Eye (tissue), 1 donor: ENCODE results near the gene CS.
A peak's percentile ranks its signal among the peaks of the same experiment; 100 is the strongest.
"Not testable (repeated sequence)": the region's sequence is repeated elsewhere in the genome, so short reads cannot be mapped to it uniquely, and the experiment has no call there.

Experiments
- DNase-seq: peaks from one replicate; pipeline ENCODE4 v3.0.0-alpha.2; 2015

The CS gene

GRCh38 chr12:56317675-56318074 lies 17.5 kb upstream of the CS start:
- no peak for DNase-seq

GRCh38 chr12:56315622-56316473 lies 15.7 kb upstream of the CS start, which contains the start of gene CNPY2:
TSS of gene CNPY2 (minus strand) at chr12:56315988. CDS start at chr12:56315217, 771 bp downstream.
- peak; percentile 98 for DNase-seq

- DNase-seq, result no peak
These were observed 15.1 kb upstream of the CS start for GRCh38 chr12:56315249-56315621.

GRCh38 chr12:56311003-56311402 lies 10.9 kb upstream of the CS start:
- no peak for DNase-seq

DNA sequence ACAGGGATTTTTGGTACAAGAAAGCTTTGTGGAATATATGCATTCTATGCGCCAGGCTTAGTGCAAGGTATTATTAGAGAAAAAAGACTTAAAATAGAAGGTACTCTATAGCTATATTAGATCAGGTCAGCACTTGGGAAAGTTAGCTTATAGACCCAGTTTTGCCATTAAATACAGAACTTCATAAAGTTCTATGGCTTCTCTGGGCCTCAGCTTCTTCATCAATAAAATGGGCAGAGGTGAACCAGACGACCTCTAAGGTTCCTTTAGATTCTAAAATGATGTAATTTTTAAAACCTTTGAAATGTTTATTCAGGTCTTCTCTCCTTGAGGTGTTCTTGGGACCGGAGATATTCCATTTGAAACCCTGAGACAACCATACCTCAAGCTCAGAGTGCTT lies 8.6 kb upstream of the CS start:
- no peak for DNase-seq

GRCh38 chr12:56307221-56307965 lies 7.3 kb upstream of the CS start:
- no peak for DNase-seq

- DNase-seq, result no peak
These were observed 4.9 kb upstream of the CS start for GRCh38 chr12:56304872-56305590.

DNA sequence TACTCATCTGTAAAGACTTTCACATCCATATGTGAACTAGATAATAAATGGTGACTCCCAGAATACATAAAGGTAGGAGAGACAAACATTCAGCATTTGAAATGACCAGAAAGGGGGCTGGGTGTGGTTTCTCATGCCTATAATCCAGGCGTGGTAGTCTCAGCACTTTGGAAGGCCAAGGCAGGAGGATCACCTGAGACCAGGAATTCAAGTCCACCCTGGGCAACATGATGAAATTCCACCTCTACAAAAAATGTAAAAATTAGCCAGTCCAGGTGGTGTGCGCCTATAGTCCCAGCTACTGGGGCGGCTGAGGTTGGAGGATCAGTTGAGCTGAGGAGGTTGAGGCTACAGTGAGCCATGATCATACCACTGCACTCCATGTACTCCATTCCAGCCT lies 4.1 kb upstream of the CS start:
- DNase-seq, result no peak

- DNase-seq, result no peak
These were observed 724 bp upstream of the CS start for GRCh38 chr12:56300644-56301464.

GRCh38 chr12:56299308-56299852 lies 750 bp downstream of the CS start:
- peak; percentile 11 for DNase-seq

GRCh38 chr12:56298828-56299227 lies 1.3 kb downstream of the CS start:
- DNase-seq, result no peak

DNA sequence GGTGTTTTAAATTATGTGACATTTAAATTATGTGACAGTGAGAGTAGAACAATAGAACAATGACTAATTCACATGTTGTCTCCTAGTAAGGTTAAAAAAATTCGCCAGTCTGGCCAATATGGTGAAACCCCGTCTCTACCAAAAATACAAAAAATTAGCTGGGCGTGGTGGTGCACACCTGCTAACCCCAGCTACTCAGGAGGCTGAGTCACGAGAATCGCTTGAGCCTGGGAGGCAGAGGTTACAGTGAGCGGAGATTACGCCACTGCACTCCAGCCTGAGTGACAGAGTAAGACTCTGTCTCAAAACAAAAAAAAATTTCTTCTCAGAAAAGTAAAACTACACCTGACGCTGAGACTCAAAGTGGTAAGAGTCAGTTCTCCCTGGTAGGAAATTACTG lies 2.7 kb downstream of the CS start:
- DNase-seq, result no peak

DNA sequence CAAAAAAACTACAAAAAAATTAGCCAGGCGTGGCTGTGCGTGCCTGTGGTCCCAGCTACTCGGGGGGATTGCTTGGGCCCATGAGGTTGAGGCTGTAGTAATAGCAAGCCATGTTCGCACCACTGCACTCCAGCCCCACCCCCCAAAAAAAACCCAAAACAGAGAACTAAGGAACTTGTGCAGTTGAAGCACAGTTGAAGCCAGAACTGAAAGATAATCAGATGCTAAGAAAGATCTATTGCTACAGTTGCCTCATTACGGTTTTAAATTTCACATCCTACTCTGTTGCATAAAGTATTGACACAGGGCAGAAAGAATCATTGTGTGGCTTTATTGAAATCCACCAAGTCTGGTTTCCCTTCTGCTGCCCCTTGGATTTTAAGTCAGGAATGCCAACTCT lies 3.8 kb downstream of the CS start:
- no peak for DNase-seq

DNA sequence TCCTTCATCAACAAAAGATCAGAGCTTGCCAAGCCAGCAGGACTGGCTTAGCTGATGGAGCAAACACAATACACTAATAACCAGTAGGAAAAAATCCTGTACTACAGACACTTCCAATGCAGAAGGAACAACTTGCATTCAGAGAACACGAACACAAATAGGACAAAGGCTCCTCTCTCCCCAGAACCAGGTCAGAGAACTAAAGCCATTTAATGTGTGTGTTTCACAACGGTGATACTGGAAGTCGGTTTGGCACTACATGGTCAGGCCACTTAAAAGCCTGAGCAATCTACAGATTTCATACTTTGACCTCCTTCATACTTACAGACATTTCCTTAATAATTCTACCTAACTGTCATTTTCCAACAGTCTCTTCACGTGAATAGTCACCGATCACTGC lies 6.3 kb downstream of the CS start:
- no peak for DNase-seq

DNA sequence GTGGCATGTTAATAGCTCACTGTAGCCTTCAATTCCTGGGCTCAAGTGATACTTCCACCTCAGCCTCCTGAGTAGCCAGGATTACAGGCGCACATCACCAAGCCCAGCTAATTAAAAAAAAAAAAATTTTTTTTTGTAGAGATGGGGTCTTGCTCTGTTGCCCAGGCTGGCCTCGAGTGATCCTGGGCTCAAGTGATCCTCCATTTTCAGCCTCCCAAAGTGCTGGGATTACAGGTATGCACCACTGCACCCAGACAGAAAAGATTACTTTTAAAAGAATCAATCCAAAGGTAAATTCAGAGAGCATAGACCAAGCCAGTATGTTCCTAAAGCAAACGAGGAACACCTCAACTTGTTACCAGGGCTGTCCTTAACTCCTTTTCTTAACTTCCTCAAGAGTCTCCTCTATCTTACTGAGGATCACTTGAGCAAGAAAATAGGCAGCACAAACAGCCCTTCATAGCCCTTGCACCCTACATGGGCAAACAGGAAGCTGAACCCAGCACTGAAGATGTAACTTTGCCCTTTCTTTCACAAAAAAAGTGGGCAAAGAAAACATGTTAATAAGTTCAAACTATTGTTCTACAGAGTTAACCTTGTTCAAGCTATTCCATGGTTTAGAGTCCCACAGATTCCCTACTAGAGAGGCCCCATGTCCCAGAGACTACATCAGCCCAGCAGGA lies 11.3 kb downstream of the CS start:
- DNase-seq, result no peak

DNA sequence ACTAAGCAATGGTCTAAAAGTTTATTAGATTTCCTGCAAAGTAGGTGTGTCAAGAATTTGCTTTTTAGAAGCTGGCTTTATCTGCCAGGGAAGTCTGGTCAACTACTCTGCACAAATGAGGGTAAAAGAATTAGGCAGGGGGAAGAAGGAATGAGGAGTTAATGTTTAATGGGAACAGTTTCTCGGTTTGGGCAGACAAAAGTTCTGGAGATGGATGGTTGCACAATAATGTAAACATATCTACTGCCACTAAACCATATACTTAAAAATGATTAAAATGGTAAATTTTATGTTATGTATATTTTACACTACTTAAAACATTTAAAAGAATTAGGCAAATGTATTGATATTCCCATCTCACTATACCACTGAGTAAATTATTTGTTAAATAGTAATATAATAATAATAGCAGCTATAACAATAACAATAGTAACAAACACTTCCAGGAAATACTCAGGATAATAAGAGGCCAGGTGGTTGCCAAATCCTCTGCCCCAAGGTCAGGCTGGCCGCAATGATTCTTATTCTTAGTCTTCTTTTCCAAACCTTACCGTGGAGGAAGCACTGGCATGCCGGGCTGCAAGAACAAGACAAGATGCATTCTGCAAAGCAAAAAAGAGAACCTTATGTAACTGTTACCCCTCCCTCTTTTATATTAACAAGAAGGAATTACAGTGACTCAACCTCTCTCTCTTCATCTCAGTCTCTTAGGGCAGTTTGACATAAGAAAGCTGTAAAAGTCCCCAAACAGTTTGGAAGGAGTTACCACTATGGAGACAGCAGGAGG lies 13.9 kb downstream of the CS start:
- no peak for DNase-seq

- DNase-seq, result not testable (repeated sequence)
These were observed 15.9 kb downstream of the CS start for GRCh38 chr12:56284263-56284662.

GRCh38 chr12:56282579-56282978 lies 17.6 kb downstream of the CS start:
- no peak for DNase-seq

DNA sequence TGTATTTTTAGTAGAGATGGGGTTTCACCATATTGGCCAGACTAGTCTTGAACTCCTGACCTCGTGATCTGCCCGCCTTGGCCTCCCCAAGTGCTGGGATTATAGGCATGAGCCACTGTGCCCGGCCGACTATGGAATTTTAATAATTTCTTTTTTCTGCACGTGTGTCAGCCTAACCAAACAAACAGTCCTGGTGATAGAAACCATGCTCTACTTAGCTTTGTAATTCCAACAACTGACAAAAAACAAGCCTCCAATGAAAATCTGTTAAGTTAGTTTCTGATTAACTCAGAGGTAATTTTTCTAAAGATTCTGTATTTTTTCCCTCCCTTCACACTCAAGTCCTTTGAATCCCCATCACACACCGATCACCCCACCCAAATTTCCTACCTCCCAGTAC lies 18.1 kb downstream of the CS start:
- DNase-seq, result no peak

DNA sequence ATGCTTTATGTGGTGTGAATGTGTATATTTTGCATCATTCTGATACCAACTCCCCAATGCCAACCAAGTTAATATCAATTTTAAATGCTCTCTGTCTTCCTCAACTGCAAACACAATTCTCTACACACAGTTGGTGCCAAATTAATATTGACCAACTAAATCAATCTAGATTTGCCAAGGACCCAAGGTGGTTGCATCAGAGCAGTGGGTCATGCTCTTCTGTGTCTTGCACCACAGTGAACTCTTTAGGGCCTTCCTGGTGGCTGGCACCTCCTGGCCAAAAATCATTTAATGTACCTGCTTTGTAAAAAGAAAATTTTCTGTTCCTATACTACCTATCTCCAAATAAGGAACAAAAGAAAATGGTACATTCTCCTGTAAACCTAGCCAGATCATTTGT lies 19.3 kb downstream of the CS start:
- DNase-seq, result no peak

- DNase-seq, result no peak
These were observed 21.2 kb downstream of the CS start for GRCh38 chr12:56278905-56279304.
